ENCODE measurements around the gene FOXP1.

FOXP1 gene

GRCh38 chr3:71219744-71220638 lies 363.5 kb downstream of the FOXP1 start:
- no peak for DNase-seq (ENCODE audit: low read depth, low spot score)
- in situ Hi-C loops (cut with HindIII; ENCODE audit: low sequenced_read_pairs) = no loop called here
- TF ChIP-seq CTCF (IDR thresholded peaks at IDR 0.05; ENCODE audit: low read depth, low read length) = no peak
- H3K4me3 ChIP-seq (ENCODE audit: low read depth, low read length) = no peak overlapping the region

- DNase-seq (ENCODE audit: low read depth, low spot score) = no peak
- no peak overlapping the region for H3K4me3 ChIP-seq (ENCODE audit: low read depth, low read length)
- in situ Hi-C loops (cut with HindIII; ENCODE audit: low sequenced_read_pairs) = no loop called here
- no peak for TF ChIP-seq CTCF (IDR thresholded peaks at IDR 0.05; ENCODE audit: low read depth, low read length)
Observed at GRCh38 chr3:71218508-71218907, 365.0 kb downstream of the FOXP1 start.

- H3K4me3 ChIP-seq (ENCODE audit: low read depth, low read length) = no peak overlapping the region
- in situ Hi-C loops (cut with HindIII; ENCODE audit: low sequenced_read_pairs) = no loop called here
- DNase-seq (ENCODE audit: low read depth, low spot score) = no peak
- TF ChIP-seq CTCF (IDR thresholded peaks at IDR 0.05; ENCODE audit: low read depth, low read length) = no peak
Observed at GRCh38 chr3:71217640-71218222, 365.8 kb downstream of the FOXP1 start.

- no peak overlapping the region for H3K4me3 ChIP-seq (ENCODE audit: low read depth, low read length)
- in situ Hi-C loops (cut with HindIII; ENCODE audit: low sequenced_read_pairs) = no loop called here
- no peak for TF ChIP-seq CTCF (IDR thresholded peaks at IDR 0.05; ENCODE audit: low read depth, low read length)
- DNase-seq (ENCODE audit: low read depth, low spot score) = no peak
Observed at GRCh38 chr3:71215351-71215750, 368.2 kb downstream of the FOXP1 start.

GRCh38 chr3:71214797-71215196 lies 368.7 kb downstream of the FOXP1 start:
- no peak for TF ChIP-seq CTCF (IDR thresholded peaks at IDR 0.05; ENCODE audit: low read depth, low read length)
- no peak for DNase-seq (ENCODE audit: low read depth, low spot score)
- in situ Hi-C loops (cut with HindIII; ENCODE audit: low sequenced_read_pairs) = no loop called here
- H3K4me3 ChIP-seq (ENCODE audit: low read depth, low read length) = no peak overlapping the region

- no peak for TF ChIP-seq CTCF (IDR thresholded peaks at IDR 0.05; ENCODE audit: low read depth, low read length)
- H3K4me3 ChIP-seq (ENCODE audit: low read depth, low read length) = no peak overlapping the region
- DNase-seq (ENCODE audit: low read depth, low spot score) = no peak
- in situ Hi-C loops (cut with HindIII; ENCODE audit: low sequenced_read_pairs) = no loop called here
Observed at GRCh38 chr3:71214016-71214415, 369.5 kb downstream of the FOXP1 start.

Data from astrocyte of the spinal cord (primary cell).